Hematopoietic multipotent progenitor cell treated with erythropoietin and hydrocortisone succinate and interleukin-3 and kit ligand, for 4 days (in vitro differentiated cells): ENCODE results near the gene SLC6A13.
A peak's percentile ranks its signal among the peaks of the same experiment; 100 is the strongest.
"Not testable (repeated sequence)": the region's sequence is repeated elsewhere in the genome, so short reads cannot be mapped to it uniquely, and the experiment has no call there.

Experiments
- DNase-seq: peaks from one replicate; pipeline ENCODE4 v3.0.0-alpha.2; 2015

SLC6A13 gene

GRCh38 chr12:232731-233614, 29.7 kb downstream of the SLC6A13 start:
- peak; percentile 73 for DNase-seq

- DNase-seq, result no peak
These were observed 31.5 kb downstream of the SLC6A13 start for GRCh38 chr12:230925-231671.

GRCh38 chr12:229441-230191, 33.0 kb downstream of the SLC6A13 start:
- DNase-seq, result no peak

GRCh38 chr12:228846-229200, 33.8 kb downstream of the SLC6A13 start:
- no peak for DNase-seq

GRCh38 chr12:227923-228845, 34.5 kb downstream of the SLC6A13 start:
- DNase-seq, result no peak

GRCh38 chr12:227286-227915, 35.2 kb downstream of the SLC6A13 start:
- DNase-seq, result no peak

- no peak for DNase-seq
These were observed 36.2 kb downstream of the SLC6A13 start for GRCh38 chr12:226401-226800.

- no peak for DNase-seq
These were observed 37.6 kb downstream of the SLC6A13 start for GRCh38 chr12:225012-225411.

GRCh38 chr12:224330-224729, 38.3 kb downstream of the SLC6A13 start:
- DNase-seq, result no peak

- no peak for DNase-seq
These were observed 38.8 kb downstream of the SLC6A13 start for GRCh38 chr12:223841-224240.

- DNase-seq, result no peak
These were observed 40.9 kb downstream of the SLC6A13 start for GRCh38 chr12:221736-222135.

GRCh38 chr12:220946-221550, 41.6 kb downstream of the SLC6A13 start:
- DNase-seq, result no peak

- DNase-seq, result no peak
These were observed 42.1 kb downstream of the SLC6A13 start for GRCh38 chr12:220491-220890.

- peak; percentile 96 for DNase-seq
These were observed 42.7 kb downstream of the SLC6A13 start for GRCh38 chr12:219891-220352.

- DNase-seq, result no peak
These were observed 43.7 kb downstream of the SLC6A13 start for GRCh38 chr12:218728-219590.

- DNase-seq, result no peak
These were observed 44.4 kb downstream of the SLC6A13 start for GRCh38 chr12:218221-218620.

GRCh38 chr12:217029-217428, 45.6 kb downstream of the SLC6A13 start:
- not testable (repeated sequence) for DNase-seq

- DNase-seq, result no peak
These were observed 47.5 kb downstream of the SLC6A13 start for GRCh38 chr12:215116-215515.

- DNase-seq, result no peak
These were observed 48.5 kb downstream of the SLC6A13 start, which contains the start of gene SLC6A12 for GRCh38 chr12:214003-214741. Gene SLC6A12 (minus strand): TSS chr12:214157. CDS start chr12:209986, 4,171 bp downstream.
